Astrocyte of the spinal cord (primary cell): ENCODE measurements around the gene GCHFR.

ENCODE experiments used
- DNase-seq: peaks from one replicate; pipeline ENCODE4 v3.0.0; 2011; ENCODE audit warnings: low read depth, low spot score
- H3K4me3 ChIP-seq: 2 replicates; pipeline ENCODE4 v1.5.1; 2011; ENCODE audit warnings: low read depth, mild to moderate bottlenecking, low read length, moderate library complexity
- in situ Hi-C: cut with HindIII; loops from 2 replicates; pipeline ENCODE4 v1.10.0; 2017; ENCODE audit warnings: low sequenced_read_pairs
- TF ChIP-seq, protein P1 (sequence below): IDR thresholded peaks from 2 replicates; pipeline ENCODE4 v1.5.1; 2012; ENCODE audit warnings: low read depth, mild to moderate bottlenecking, low read length, inconsistent platforms

GCHFR gene

GRCh38 chr15:40759961-40760360 lies 3.9 kb upstream of the GCHFR start:
- in situ Hi-C loops: no loop called here
- H3K4me3 ChIP-seq: no peak overlapping the region
- TF ChIP-seq, protein P1, sequence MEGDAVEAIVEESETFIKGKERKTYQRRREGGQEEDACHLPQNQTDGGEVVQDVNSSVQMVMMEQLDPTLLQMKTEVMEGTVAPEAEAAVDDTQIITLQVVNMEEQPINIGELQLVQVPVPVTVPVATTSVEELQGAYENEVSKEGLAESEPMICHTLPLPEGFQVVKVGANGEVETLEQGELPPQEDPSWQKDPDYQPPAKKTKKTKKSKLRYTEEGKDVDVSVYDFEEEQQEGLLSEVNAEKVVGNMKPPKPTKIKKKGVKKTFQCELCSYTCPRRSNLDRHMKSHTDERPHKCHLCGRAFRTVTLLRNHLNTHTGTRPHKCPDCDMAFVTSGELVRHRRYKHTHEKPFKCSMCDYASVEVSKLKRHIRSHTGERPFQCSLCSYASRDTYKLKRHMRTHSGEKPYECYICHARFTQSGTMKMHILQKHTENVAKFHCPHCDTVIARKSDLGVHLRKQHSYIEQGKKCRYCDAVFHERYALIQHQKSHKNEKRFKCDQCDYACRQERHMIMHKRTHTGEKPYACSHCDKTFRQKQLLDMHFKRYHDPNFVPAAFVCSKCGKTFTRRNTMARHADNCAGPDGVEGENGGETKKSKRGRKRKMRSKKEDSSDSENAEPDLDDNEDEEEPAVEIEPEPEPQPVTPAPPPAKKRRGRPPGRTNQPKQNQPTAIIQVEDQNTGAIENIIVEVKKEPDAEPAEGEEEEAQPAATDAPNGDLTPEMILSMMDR: no peak
- DNase-seq: no peak

DNA sequence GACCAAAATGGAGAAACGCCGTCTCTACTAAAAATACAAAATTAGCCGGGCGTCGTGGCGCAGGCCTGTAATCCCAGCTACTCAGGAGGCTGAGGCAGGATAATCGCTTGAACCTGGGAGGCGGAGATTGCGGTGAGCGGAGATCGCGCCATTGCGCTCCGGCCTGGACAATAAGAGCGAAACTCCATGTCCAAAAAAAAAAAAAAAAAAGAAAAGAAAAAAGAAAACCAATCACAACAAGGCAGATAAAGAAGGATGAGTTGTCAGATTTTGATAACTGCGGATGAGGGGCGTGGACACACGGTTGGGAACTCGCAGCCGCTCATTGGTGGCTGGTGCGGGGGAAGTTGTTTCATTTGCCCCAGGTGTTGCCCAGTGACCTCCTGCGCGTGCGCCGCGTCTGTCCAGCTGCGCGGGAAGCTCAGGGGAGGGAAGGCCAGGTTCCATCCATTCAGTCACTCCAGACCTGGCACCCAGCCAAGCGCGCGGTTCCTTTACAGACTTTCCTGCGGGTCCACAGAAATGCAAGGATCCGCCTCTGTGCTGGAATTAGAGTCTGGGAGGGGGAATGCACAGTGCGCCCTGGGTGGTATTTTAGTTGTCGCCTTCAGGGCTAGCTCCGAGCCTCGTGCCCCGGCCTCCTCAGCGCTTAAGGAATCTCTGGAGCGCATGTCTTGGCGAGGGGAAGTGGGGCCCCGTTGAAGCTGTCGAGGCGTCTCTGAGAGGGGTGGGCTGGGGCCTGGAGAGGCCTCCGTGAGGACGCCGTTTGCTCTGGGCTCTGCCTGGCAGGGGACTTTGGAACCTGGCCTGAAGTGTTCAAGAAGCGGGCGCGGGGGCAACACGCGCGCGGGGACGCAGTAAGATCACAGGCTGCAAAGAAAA lies 708 bp upstream of the GCHFR start:
- H3K4me3 ChIP-seq: peak overlapping the region; percentile 45
- TF ChIP-seq, protein P1: no peak
- in situ Hi-C loops: no loop called here
- peak; percentile 52 for DNase-seq

GRCh38 chr15:40764629-40765103 lies 798 bp downstream of the GCHFR start:
- TF ChIP-seq, protein P1: no peak
- in situ Hi-C loops: no loop called here
- no peak for DNase-seq
- H3K4me3 ChIP-seq: peak overlapping the region; percentile 45

- DNase-seq: peak; percentile 29
- in situ Hi-C loops: no loop called here
- TF ChIP-seq, protein P1: no peak
- no peak overlapping the region for H3K4me3 ChIP-seq
Measured at GRCh38 chr15:40766194-40766815, 2.4 kb downstream of the GCHFR start.

- H3K4me3 ChIP-seq: no peak overlapping the region
- in situ Hi-C loops: no loop called here
- TF ChIP-seq, protein P1: no peak
- peak; percentile 79 for DNase-seq
Measured at GRCh38 chr15:40766906-40767837, 3.3 kb downstream of the GCHFR start.

DNA sequence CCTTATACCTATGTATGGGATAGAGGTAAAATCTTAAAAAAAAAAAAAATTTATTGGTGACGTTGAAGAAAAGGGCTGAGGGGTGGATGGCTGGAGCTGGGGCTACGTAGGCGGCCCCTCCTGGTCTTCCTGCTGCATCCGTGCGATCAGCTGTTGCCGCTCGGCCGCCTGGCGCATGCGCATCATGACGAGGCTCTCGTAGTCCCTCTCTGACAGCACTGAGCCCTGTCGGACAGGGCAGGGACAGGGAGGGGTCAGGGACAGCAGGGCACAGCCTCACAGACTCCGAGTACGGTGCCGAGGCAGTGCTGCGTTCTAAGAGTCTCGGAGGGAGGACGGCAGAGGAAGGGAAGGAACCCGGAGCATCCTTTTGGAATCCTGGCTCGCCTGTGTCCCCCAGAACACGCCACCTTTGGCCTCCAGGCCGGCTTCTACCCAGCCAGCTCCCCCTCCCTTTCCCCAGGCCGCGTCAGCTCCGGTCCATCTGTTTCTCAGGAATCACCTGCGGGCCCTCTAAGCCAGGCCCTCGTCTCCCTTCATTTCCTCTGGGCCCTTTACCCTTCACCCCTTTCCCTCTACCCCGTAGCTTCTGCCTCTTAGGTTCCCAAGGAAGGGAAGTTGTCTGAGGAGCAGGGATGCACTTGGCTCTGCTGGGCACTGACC lies 4.1 kb downstream of the GCHFR start:
- DNase-seq: no peak
- in situ Hi-C loops: no loop called here
- TF ChIP-seq, protein P1: no peak
- no peak overlapping the region for H3K4me3 ChIP-seq
